ENCODE data around the gene SNAP23. TPM values are rescaled to one million over a fixed set of nuclear protein-coding genes. Genes with fewer than 3 reads are reported as not detected.

The SNAP23 gene
- total RNA-seq, 1 experiment from 2014 or later: 63.2 TPM

- Mint-ChIP-seq H3K36me3 (ENCODE audit: insufficient read depth in 1 of 3, low read depth in 3 of 3) (peaks cover 0 to 10% (median 3%) of the 10 kb centered on the region in 3 experiments; a peak in 6 of 7 replicates), H3K27me3 (ENCODE audit: low read depth) (no peaks in the 10 kb centered on the region; the same call in 1 of the 2 replicates), H3K4me3 (peak overlapping the region; percentile 90 to 97), H3K27ac (0 out of 7 replicates have a peak overlapping the region, but pooled peaks of 1 of the 3 experiments have one; percentile 38), H3K9me3 (no peaks in the 10 kb centered on the region), H3K4me1 (peaks cover 15 to 16% of the 10 kb centered on the region in 2 experiments)
- Histone ChIP-seq H3K23ac (ENCODE audit: insufficient read length, low read depth, low read length) (no peak overlapping the region), H4K20me1 (ENCODE audit: control insufficient read depth, insufficient read depth, insufficient read length) (no peaks in the 10 kb centered on the region), H2BK20ac (ENCODE audit: low read depth, low read length, poor library complexity, severe bottlenecking) (peak overlapping the region; percentile 16), H3K14ac (ENCODE audit: insufficient read depth, low read length) (no peak overlapping the region), H3K4me1 (ENCODE audit: insufficient read depth, low read length) (no peaks in the 10 kb centered on the region), H3K79me1 (ENCODE audit: insufficient read depth, low read depth, low read length, poor library complexity, severe bottlenecking) (no peaks in the 10 kb centered on the region), H3K79me2 (ENCODE audit: insufficient read depth, low read length) (peaks cover 5% of the 10 kb centered on the region; the same call in 1 of the 2 replicates), H3K9me3 (ENCODE audit: control insufficient read depth, low read depth, low read length) (no peaks in the 10 kb centered on the region), H3K9ac (ENCODE audit: extremely low read depth, insufficient read length, low read length) (peak overlapping the region; percentile 16), H2BK120ac (ENCODE audit: low read depth, low read length, poor library complexity, severe bottlenecking) (no peak overlapping the region), H4K5ac (ENCODE audit: insufficient read length, low read depth, low read length) (no peak overlapping the region), H4K8ac (replicated peaks; ENCODE audit: insufficient read length, low read depth, low read length) (peak overlapping the region; percentile 74), H4K91ac (ENCODE audit: insufficient read length, low read depth, low read length) (no peak overlapping the region), H3T11ph (ENCODE audit: low read length) (no peak overlapping the region), H3K27me3 (ENCODE audit: insufficient read depth, low read length) (no peaks in the 10 kb centered on the region), H3K4ac (ENCODE audit: low read depth, low read length) (no peak overlapping the region), H2AK5ac (ENCODE audit: insufficient read length, low read length) (no peak overlapping the region), H3K56ac (ENCODE audit: insufficient read length, low read depth, low read length) (no peak overlapping the region), H3K23me2 (ENCODE audit: insufficient read length, low read depth, low read length, poor library complexity, severe bottlenecking) (peaks cover 5% of the 10 kb centered on the region), H2BK12ac (ENCODE audit: insufficient read length, low read depth, low read length) (no peak overlapping the region), H3K18ac (ENCODE audit: insufficient read length, low read depth, low read length) (no peak overlapping the region), H3K4me2 (ENCODE audit: insufficient read depth, insufficient read length, low read length) (peak overlapping the region; percentile 95), H3K27ac (ENCODE audit: insufficient read length, low read depth, low read length) (no peak overlapping the region), H2BK15ac (ENCODE audit: low read depth, low read length) (no peak overlapping the region), H2AFZ (ENCODE audit: low read length) (no peak overlapping the region), H2BK5ac (ENCODE audit: insufficient read length, low read length) (no peak overlapping the region)
- no CpG with 5 or more reads among the region's 12 CpGs for WGBS (ENCODE audit: extremely low coverage, insufficient read length, low lambda C conversion rate)
- no peak for DNase-seq
- TF ChIP-seq CTCF (conservative IDR thresholded peaks at IDR 0.05): no peak
These were observed 54.4 kb downstream of the SNAP23 start for GRCh38 chr15:42549741-42550392.
